Spleen (tissue), 7 donors: ENCODE results near the gene TMEM255B.

Source experiments
- CTCF ChIP-seq, 11 experiments: fragments of 200-600 bp in 7 of 11; fragments of 450-650 bp in 4 of 11; sonication (generic) in 4 of 11; IDR thresholded peaks in 8 of 11; conservative IDR thresholded peaks in 3 of 11; 1 replicate in 7 of 11; 2 replicates in 4 of 11; pipeline versions ENCODE4 v1.4.0 to v1.8.0; 2016 to 2021; ENCODE audit warnings: antibody characterized with exemption in 11 of 11, inconsistent platforms in 4 of 11, mild to moderate bottlenecking in 1 of 11
- POLR2A ChIP-seq, 3 donors: fragments of 450-650 bp; IDR thresholded peaks; one replicate each; pipeline ENCODE4 v1.5.1; 2017; ENCODE audit warnings: antibody characterized with exemption in 3 of 3, mild to moderate bottlenecking in 1 of 3
- POLR2AphosphoS5 ChIP-seq, 3 donors: sonication (generic); formaldehyde crosslinking; IDR thresholded peaks; one replicate each; pipeline ENCODE4 v1.5.1; 2017; ENCODE audit warnings: antibody characterized with exemption in 3 of 3
- donor health status: DM: no; HTN: no; CAD: no; lungs with moderate emphysema.
- donor health status: DM: no; HTN: no; CAD: no.
- donor health status: DM: no; HTN: no; CAD: no.

GRCh38 chr13:113735750-113736149 is 23.3 kb upstream of the TMEM255B start:
- no peak for TF ChIP-seq POLR2A (IDR thresholded peaks at IDR 0.05)
- TF ChIP-seq CTCF (IDR thresholded peaks at IDR 0.05 in 8 of 11, conservative IDR thresholded peaks at IDR 0.05 in 3 of 11) = no peak
- TF ChIP-seq POLR2AphosphoS5 (IDR thresholded peaks at IDR 0.05) = no peak
